NCI-H345 treated with DMSO at 0.1 percent for 48 hours (cell line): Measurements from ENCODE around the gene INHBC.
"Not testable (repeated sequence)": the region's sequence is repeated elsewhere in the genome, so short reads cannot be mapped to it uniquely, and the experiment has no call there.

Experiments
- DNase-seq: peaks from one replicate; lab custom pipeline; 2025; ENCODE audit not compliant: unreplicated experiment; lab: John Stamatoyannopoulos, UW

INHBC gene

GRCh38 chr12:57434517-57435223 is at the start of gene INHBC:
Gene INHBC, plus strand, starts transcription at chr12:57434784. Its CDS starts 103 bp downstream, at chr12:57434887.
- no peak for DNase-seq

- DNase-seq = no peak
Measured at GRCh38 chr12:57385586-57385985, 49.0 kb upstream of the INHBC start.

- no peak for DNase-seq
Measured at GRCh38 chr12:57386187-57386720, 48.3 kb upstream of the INHBC start.

- no peak for DNase-seq
Measured at GRCh38 chr12:57388425-57388824, 46.2 kb upstream of the INHBC start.

- DNase-seq = no peak
Measured at GRCh38 chr12:57389033-57389432, 45.6 kb upstream of the INHBC start.

GRCh38 chr12:57390174-57390573 is 44.4 kb upstream of the INHBC start:
- DNase-seq = no peak

- DNase-seq = no peak
Measured at GRCh38 chr12:57395121-57395520, 39.5 kb upstream of the INHBC start.

- no peak for DNase-seq
Measured at GRCh38 chr12:57397441-57397840, 37.1 kb upstream of the INHBC start.

- not testable (repeated sequence) for DNase-seq
Measured at GRCh38 chr12:57399718-57400463, 34.7 kb upstream of the INHBC start.

GRCh38 chr12:57401165-57401564 is 33.4 kb upstream of the INHBC start:
- DNase-seq = no peak

- DNase-seq = not testable (repeated sequence)
Measured at GRCh38 chr12:57402156-57402555, 32.4 kb upstream of the INHBC start.

- no peak for DNase-seq
Measured at GRCh38 chr12:57404966-57405640, 29.5 kb upstream of the INHBC start.

- DNase-seq = no peak
Measured at GRCh38 chr12:57410534-57410933, 24.1 kb upstream of the INHBC start.

- DNase-seq = not testable (repeated sequence)
Measured at GRCh38 chr12:57414160-57414559, 20.4 kb upstream of the INHBC start.

- no peak for DNase-seq
Measured at GRCh38 chr12:57415088-57415487, 19.5 kb upstream of the INHBC start.

- no peak for DNase-seq
Measured at GRCh38 chr12:57416039-57416996, 18.3 kb upstream of the INHBC start.

GRCh38 chr12:57418255-57418654 is 16.3 kb upstream of the INHBC start:
- no peak for DNase-seq

- no peak for DNase-seq
Measured at GRCh38 chr12:57419495-57419894, 15.1 kb upstream of the INHBC start.

- DNase-seq = no peak
Measured at GRCh38 chr12:57420482-57420881, 14.1 kb upstream of the INHBC start.

GRCh38 chr12:57426948-57427347 is 7.6 kb upstream of the INHBC start:
- not testable (repeated sequence) for DNase-seq
